H9 (cell line): Measurements from ENCODE around the gene LIMS3. TPM values are rescaled to one million over a fixed set of nuclear protein-coding genes. Genes with fewer than 3 reads are reported as not detected.
"Not testable (repeated sequence)": the region's sequence is repeated elsewhere in the genome, so short reads cannot be mapped to it uniquely, and the experiment has no call there.

Experiments
- DNase-seq: peaks from one replicate; pipeline ENCODE4 v3.0.0-alpha.2; 2017
- H2AFZ ChIP-seq: one replicate; pipeline ENCODE4 v1.6.1; 2013; ENCODE audit warnings: mild to moderate bottlenecking, low read length, control low read depth, moderate library complexity
- H2AK5ac ChIP-seq: 2 replicates; pipeline ENCODE4 v1.6.1; 2013; ENCODE audit warnings: low read length, control low read depth, mixed read lengths; ENCODE audit not compliant: insufficient read length
- H2BK120ac ChIP-seq: one replicate; pipeline ENCODE4 v1.6.1; 2013; ENCODE audit warnings: low read depth, mild to moderate bottlenecking, low read length, control low read depth, inconsistent platforms; ENCODE audit not compliant: poor library complexity, severe bottlenecking
- H2BK12ac ChIP-seq: 2 replicates; pipeline ENCODE4 v1.6.1; 2013; ENCODE audit warnings: low read length, control low read depth, mixed read lengths, low read depth; ENCODE audit not compliant: insufficient read length
- H2BK15ac ChIP-seq: 2 replicates; pipeline ENCODE4 v1.6.1; 2013; ENCODE audit warnings: low read depth, low read length, control low read depth
- H2BK20ac ChIP-seq: one replicate; pipeline ENCODE4 v1.6.1; 2013; ENCODE audit warnings: low read depth, mild to moderate bottlenecking, low read length, control low read depth, inconsistent platforms; ENCODE audit not compliant: poor library complexity, severe bottlenecking
- H2BK5ac ChIP-seq: 2 replicates; pipeline ENCODE4 v1.6.1; 2013; ENCODE audit warnings: low read length, control low read depth, mixed read lengths; ENCODE audit not compliant: insufficient read length
- H3K14ac ChIP-seq: 2 replicates; pipeline ENCODE4 v1.6.1; 2013; ENCODE audit warnings: low read length, control low read depth; ENCODE audit not compliant: insufficient read depth
- H3K18ac ChIP-seq: 2 replicates; pipeline ENCODE4 v1.6.1; 2013; ENCODE audit warnings: low read depth, mild to moderate bottlenecking, mixed read lengths, low read length, control low read depth; ENCODE audit not compliant: insufficient read length
- H3K23ac ChIP-seq: 2 replicates; pipeline ENCODE4 v1.6.1; 2013; ENCODE audit warnings: low read length, control low read depth, mixed read lengths, low read depth; ENCODE audit not compliant: insufficient read length
- H3K23me2 ChIP-seq: 2 replicates; pipeline ENCODE4 v1.6.1; 2013; ENCODE audit warnings: low read depth, mild to moderate bottlenecking, mixed read lengths, low read length, control low read depth; ENCODE audit not compliant: insufficient read length, poor library complexity, severe bottlenecking
- H3K27ac ChIP-seq: 2 replicates; pipeline ENCODE4 v1.5.1; 2013; ENCODE audit warnings: low read length, control low read depth, mixed read lengths, low read depth; ENCODE audit not compliant: insufficient read length
- H3K27me3 ChIP-seq: 2 replicates; pipeline ENCODE4 v1.6.1; 2013; ENCODE audit warnings: low read length, control low read depth, inconsistent platforms; ENCODE audit not compliant: insufficient read depth
- H3K4ac ChIP-seq: 2 replicates; pipeline ENCODE4 v1.6.1; 2013; ENCODE audit warnings: low read depth, mild to moderate bottlenecking, control low read depth, inconsistent platforms, low read length, moderate library complexity
- H3K4me1 ChIP-seq: 2 replicates; pipeline ENCODE4 v1.6.1; 2013; ENCODE audit warnings: low read length, control low read depth, inconsistent platforms; ENCODE audit not compliant: insufficient read depth
- H3K4me2 ChIP-seq: 2 replicates; pipeline ENCODE4 v1.6.1; 2013; ENCODE audit warnings: low read length, control low read depth, mixed read lengths; ENCODE audit not compliant: insufficient read length, insufficient read depth
- H3K56ac ChIP-seq: 2 replicates; pipeline ENCODE4 v1.6.1; 2013; ENCODE audit warnings: low read depth, mild to moderate bottlenecking, mixed read lengths, low read length, control low read depth; ENCODE audit not compliant: insufficient read length
- H3K79me1 ChIP-seq: 2 replicates; pipeline ENCODE4 v1.6.1; 2013; ENCODE audit warnings: low read depth, mild to moderate bottlenecking, moderate library complexity, low read length, control low read depth, inconsistent platforms; ENCODE audit not compliant: insufficient read depth, poor library complexity, severe bottlenecking
- H3K79me2 ChIP-seq: 2 replicates; pipeline ENCODE4 v1.6.1; 2013; ENCODE audit warnings: low read length, control low read depth, inconsistent platforms; ENCODE audit not compliant: insufficient read depth
- H3K9ac ChIP-seq: 2 replicates; pipeline ENCODE4 v1.6.1; 2013; ENCODE audit warnings: low read length, control low read depth, mixed read lengths; ENCODE audit not compliant: insufficient read length; ENCODE audit errors: extremely low read depth
- H3K9me3 ChIP-seq: one replicate; pipeline ENCODE4 v1.6.1; 2013; ENCODE audit warnings: low read depth, low read length, inconsistent platforms; ENCODE audit not compliant: control insufficient read depth
- H3T11ph ChIP-seq: one replicate; pipeline ENCODE4 v1.6.1; 2013; ENCODE audit warnings: mild to moderate bottlenecking, low read length, control low read depth, inconsistent platforms
- H4K20me1 ChIP-seq: one replicate; pipeline ENCODE4 v1.6.1; 2013; ENCODE audit not compliant: control insufficient read depth, insufficient read length, insufficient read depth
- H4K5ac ChIP-seq: 2 replicates; pipeline ENCODE4 v1.6.1; 2013; ENCODE audit warnings: low read depth, mild to moderate bottlenecking, mixed read lengths, low read length, control low read depth; ENCODE audit not compliant: insufficient read length
- H4K8ac ChIP-seq: replicated peaks from 2 replicates; pipeline ENCODE4 v1.6.1; 2013; ENCODE audit warnings: low read length, control low read depth, mixed read lengths, low read depth; ENCODE audit not compliant: insufficient read length
- H4K91ac ChIP-seq: 2 replicates; pipeline ENCODE4 v1.6.1; 2013; ENCODE audit warnings: low read depth, mild to moderate bottlenecking, moderate library complexity, mixed read lengths, low read length, control low read depth; ENCODE audit not compliant: insufficient read length
- H3K27ac Mint-ChIP-seq, 3 experiments: 2 replicates in 2 of 3; 3 replicates in 1 of 3; pipeline ENCODE4 v1.8.0; 2020 to 2021; ENCODE audit warnings: mixed read lengths in 3 of 3, mild to moderate bottlenecking in 1 of 3, moderate library complexity in 1 of 3
- H3K27me3 Mint-ChIP-seq: 2 replicates; pipeline ENCODE4 v1.8.0; 2021; ENCODE audit warnings: low read depth, mild to moderate bottlenecking, moderate library complexity, mixed read lengths
- H3K36me3 Mint-ChIP-seq, 3 experiments: 2 replicates in 2 of 3; 3 replicates in 1 of 3; pipeline ENCODE4 v1.8.0; 2020 to 2021; ENCODE audit warnings: low read depth in 3 of 3, mixed read lengths in 3 of 3; ENCODE audit not compliant: insufficient read depth in 1 of 3
- H3K4me1 Mint-ChIP-seq, 2 experiments: 2 replicates each; pipeline ENCODE4 v1.8.0; 2020; ENCODE audit warnings: mixed read lengths in 2 of 2
- H3K4me3 Mint-ChIP-seq, 2 experiments: 2 replicates in 1 of 2; 3 replicates in 1 of 2; pipeline ENCODE4 v1.8.0; 2020 to 2021; ENCODE audit warnings: mild to moderate bottlenecking in 2 of 2, mixed read lengths in 2 of 2, moderate library complexity in 1 of 2
- H3K9me3 Mint-ChIP-seq, 2 experiments: 2 replicates in 1 of 2; 3 replicates in 1 of 2; pipeline ENCODE4 v1.8.0; 2020; ENCODE audit warnings: mild to moderate bottlenecking in 2 of 2, mixed read lengths in 2 of 2, moderate library complexity in 1 of 2
- WGBS: extraction: QIAGEN DNeasy Blood & Tissue Kit; methylation state at CpG from one replicate; pipeline ENCODE4 v1.1.7; 2013; ENCODE audit warnings: missing lambda C conversion rate, low lambda C conversion rate, mixed read lengths; ENCODE audit not compliant: insufficient read length; ENCODE audit errors: extremely low coverage; 5-methylcytosine and 5-hydroxymethylcytosine counted together
- total RNA-seq: library from RNA; stranded (reverse); gene quantifications from 2 replicates; pipeline ENCODE4 v1.2.1, GENCODE V29; 2021

Gene LIMS3
- total RNA-seq, 1 experiment from 2014 or later, result 0.46 TPM

DNA sequence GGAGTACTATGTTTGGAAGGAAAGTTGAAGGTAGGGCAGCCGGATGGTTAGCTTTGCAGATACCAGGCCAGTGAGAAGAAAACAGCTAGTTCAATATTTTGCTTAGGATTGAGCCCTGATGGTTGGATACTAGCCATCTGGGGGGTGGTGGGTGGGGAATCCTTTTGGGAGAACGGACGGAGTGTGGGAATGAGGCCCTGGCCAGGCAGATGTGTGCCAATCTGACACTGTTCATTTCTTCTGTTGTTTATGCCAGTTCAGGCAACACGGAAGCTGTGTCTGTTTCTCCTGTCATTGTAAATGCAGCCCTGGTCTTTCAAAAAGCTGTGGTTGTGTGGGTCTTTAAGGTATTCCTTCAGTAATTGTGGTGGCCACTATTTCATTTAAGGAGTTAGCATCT, 7.5 kb upstream of the LIMS3 start:
- H2BK12ac ChIP-seq, H3K23ac ChIP-seq, H3K18ac ChIP-seq, H4K91ac ChIP-seq, H4K5ac ChIP-seq, H3K79me1 ChIP-seq, H2BK120ac ChIP-seq, H3T11ph ChIP-seq, H3K36me3 Mint-ChIP-seq, H4K8ac ChIP-seq, H3K4me1 ChIP-seq, H3K27ac ChIP-seq, H3K4me3 Mint-ChIP-seq, H3K4ac ChIP-seq, H3K9me3 ChIP-seq, H3K23me2 ChIP-seq, H4K20me1 ChIP-seq, H2BK5ac ChIP-seq, H2BK15ac ChIP-seq, H2BK20ac ChIP-seq, H3K9ac ChIP-seq, H3K27ac Mint-ChIP-seq, H3K4me2 ChIP-seq, H3K27me3 ChIP-seq, H3K9me3 Mint-ChIP-seq, H3K4me1 Mint-ChIP-seq, H3K79me2 ChIP-seq, H2AFZ ChIP-seq, H3K27me3 Mint-ChIP-seq, H2AK5ac ChIP-seq, H3K14ac ChIP-seq, DNase-seq, H3K56ac ChIP-seq: not testable (repeated sequence)
- no CpG with 5 or more reads among the region's 4 CpGs for WGBS

DNA sequence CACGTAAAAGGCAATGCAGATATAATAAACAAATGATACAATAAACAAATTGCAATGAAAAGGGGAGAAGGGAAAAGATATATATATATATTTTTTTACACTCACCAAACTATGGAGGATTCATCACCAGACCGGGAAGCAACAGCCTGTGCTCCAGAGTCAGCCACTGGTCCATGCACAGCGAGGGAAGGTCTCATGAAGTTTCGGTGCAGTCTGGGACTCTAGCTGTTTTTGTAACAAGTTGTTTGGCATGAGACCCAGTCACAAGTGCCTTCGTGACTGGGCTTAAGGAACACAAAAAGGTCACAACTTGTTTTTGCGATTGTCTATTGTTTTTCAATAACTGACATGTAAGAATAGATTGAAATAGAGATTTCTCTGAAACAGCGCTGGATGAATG, 4.8 kb upstream of the LIMS3 start:
- H3K23ac ChIP-seq, H3K9ac ChIP-seq, H4K8ac ChIP-seq, H3K14ac ChIP-seq, H3K18ac ChIP-seq, DNase-seq, H3K56ac ChIP-seq, H3K4ac ChIP-seq, H2AFZ ChIP-seq, H3K27ac Mint-ChIP-seq, H2BK5ac ChIP-seq, H3K79me1 ChIP-seq, H3K4me3 Mint-ChIP-seq, H3K27me3 ChIP-seq, H3K27ac ChIP-seq, H2BK20ac ChIP-seq, H2AK5ac ChIP-seq, H3K9me3 ChIP-seq, H3K9me3 Mint-ChIP-seq, H3K27me3 Mint-ChIP-seq, H4K20me1 ChIP-seq, H2BK15ac ChIP-seq, H3T11ph ChIP-seq, H3K23me2 ChIP-seq, H4K5ac ChIP-seq, H2BK12ac ChIP-seq, H2BK120ac ChIP-seq, H3K36me3 Mint-ChIP-seq, H3K4me2 ChIP-seq, H3K79me2 ChIP-seq, H3K4me1 Mint-ChIP-seq, H3K4me1 ChIP-seq, H4K91ac ChIP-seq: not testable (repeated sequence)
- no CpG with 5 or more reads among the region's 7 CpGs for WGBS
